Endodermal cell (in vitro differentiated cells): ENCODE results near the gene TSPO2. TPM values are rescaled to one million over a fixed set of nuclear protein-coding genes. Genes with fewer than 3 reads are reported as not detected.

ENCODE experiments used
- DNase-seq: peaks from one replicate; pipeline ENCODE4 v3.0.0-alpha.2; 2017
- H3K27ac ChIP-seq: 2 replicates; pipeline ENCODE4 v1.5.1; 2013; ENCODE audit warnings: mild to moderate bottlenecking, low read depth, low read length, moderate library complexity
- H3K27me3 ChIP-seq: 2 replicates; pipeline ENCODE4 v1.6.1; 2013; ENCODE audit warnings: mild to moderate bottlenecking, low read length, moderate library complexity; ENCODE audit not compliant: insufficient read depth, control insufficient read depth, poor library complexity, severe bottlenecking
- H3K36me3 ChIP-seq: 2 replicates; pipeline ENCODE4 v1.7.0; 2013; ENCODE audit warnings: mild to moderate bottlenecking, low read length, moderate library complexity; ENCODE audit not compliant: control insufficient read depth, insufficient read depth
- H3K4me1 ChIP-seq: one replicate; pipeline ENCODE4 v1.7.0; 2013; ENCODE audit warnings: low read length; ENCODE audit not compliant: control insufficient read depth, insufficient read depth
- H3K4me3 ChIP-seq: 2 replicates; pipeline ENCODE4 v1.5.1; 2013; ENCODE audit warnings: mild to moderate bottlenecking, low read length, moderate library complexity
- H3K9ac ChIP-seq: 2 replicates; pipeline ENCODE4 v1.6.1; 2013; ENCODE audit warnings: mild to moderate bottlenecking, low read length, moderate library complexity; ENCODE audit not compliant: poor library complexity, severe bottlenecking; ENCODE audit errors: extremely low read depth
- H3K9me3 ChIP-seq: 2 replicates; pipeline ENCODE4 v1.6.1; 2013; ENCODE audit warnings: mild to moderate bottlenecking, low read length, moderate library complexity; ENCODE audit not compliant: control insufficient read depth
- H3K27ac Mint-ChIP-seq: 2 replicates; pipeline ENCODE4 v1.8.0; 2020; ENCODE audit warnings: mixed read lengths
- H3K27me3 Mint-ChIP-seq: 2 replicates; pipeline ENCODE4 v1.8.0; 2021; ENCODE audit warnings: mild to moderate bottlenecking, mixed read lengths; ENCODE audit not compliant: insufficient read depth
- H3K36me3 Mint-ChIP-seq: 2 replicates; pipeline ENCODE4 v1.8.0; 2020; ENCODE audit warnings: low read depth, mixed read lengths
- H3K4me1 Mint-ChIP-seq: 2 replicates; pipeline ENCODE4 v1.8.0; 2020; ENCODE audit warnings: mixed read lengths
- H3K4me3 Mint-ChIP-seq: 2 replicates; pipeline ENCODE4 v1.8.0; 2020; ENCODE audit warnings: mild to moderate bottlenecking, moderate library complexity, mixed read lengths
- H3K9me3 Mint-ChIP-seq: 2 replicates; pipeline ENCODE4 v1.8.0; 2020; ENCODE audit warnings: mild to moderate bottlenecking, mixed read lengths
- CTCF ChIP-seq: fragments of 200-600 bp; sonication (generic); conservative IDR thresholded peaks from 2 replicates; pipeline ENCODE4 v1.5.0; 2021; ENCODE audit warnings: antibody characterized with exemption, mild to moderate bottlenecking
- WGBS, 2 experiments: methylation state at CpG; one replicate each; pipeline versions ENCODE4 v1.1.5 to v1.1.7; 2013; ENCODE audit warnings: missing lambda C conversion rate in 2 of 2, mixed read lengths in 1 of 2; ENCODE audit not compliant: insufficient coverage in 1 of 2, insufficient read length in 1 of 2; 5-methylcytosine and 5-hydroxymethylcytosine counted together
- total RNA-seq, 2 donors: library from RNA; stranded (reverse); fragmentation: NEBNext Ultra II Directional in 1 of 2; extraction: Animal tissue kit (Norgen Biotek cat#: 25700) in 1 of 2; gene quantifications; 2 replicates in 1 of 2; 3 replicates in 1 of 2; pipeline ENCODE4 v1.2.1, GENCODE V29; 2021

The TSPO2 gene
- total RNA-seq, 2 donors from 2014 or later = not detected

- no peak overlapping the region for H3K27ac Mint-ChIP-seq
- Histone ChIP-seq H3K36me3 (no peaks in the 10 kb centered on the region), H3K27me3 (no peaks in the 10 kb centered on the region), H3K4me3 (no peak overlapping the region), H3K9ac (no peak overlapping the region), H3K4me1 (no peaks in the 10 kb centered on the region), H3K9me3 (peaks cover 7% of the 10 kb centered on the region), H3K27ac (no peak overlapping the region)
- peak; percentile 52 for TF ChIP-seq CTCF
- H3K9me3 Mint-ChIP-seq = peaks cover 6% of the 10 kb centered on the region
- 82 to 85% methylated on average over 2 to 3 of the region's 3 CpGs for WGBS, 2 experiments
- peak; percentile 65 for DNase-seq
- no peak overlapping the region for H3K4me3 Mint-ChIP-seq
- H3K36me3 Mint-ChIP-seq = peaks cover 4% of the 10 kb centered on the region
- H3K27me3 Mint-ChIP-seq = no peaks in the 10 kb centered on the region
- peaks cover 3% of the 10 kb centered on the region for H3K4me1 Mint-ChIP-seq
These were observed 20.4 kb upstream of the TSPO2 start for GRCh38 chr6:41021832-41022231.

GRCh38 chr6:41022294-41022693 lies 20.0 kb upstream of the TSPO2 start:
- no peak overlapping the region for H3K9ac ChIP-seq
- H3K4me3 Mint-ChIP-seq = no peak overlapping the region
- H3K27ac ChIP-seq = no peak overlapping the region
- H3K36me3 ChIP-seq = no peaks in the 10 kb centered on the region
- peaks cover 4% of the 10 kb centered on the region for H3K36me3 Mint-ChIP-seq
- DNase-seq = no peak
- H3K4me1 ChIP-seq = no peaks in the 10 kb centered on the region
- H3K27me3 Mint-ChIP-seq = no peaks in the 10 kb centered on the region
- no peak overlapping the region for H3K27ac Mint-ChIP-seq
- peaks cover 7% of the 10 kb centered on the region for H3K9me3 ChIP-seq
- H3K27me3 ChIP-seq = no peaks in the 10 kb centered on the region
- peaks cover 8% of the 10 kb centered on the region for H3K4me1 Mint-ChIP-seq
- H3K9me3 Mint-ChIP-seq = peaks cover 6% of the 10 kb centered on the region
- no peak for TF ChIP-seq CTCF
- no peak overlapping the region for H3K4me3 ChIP-seq

GRCh38 chr6:41023114-41023513 lies 19.2 kb upstream of the TSPO2 start:
- H3K9me3 Mint-ChIP-seq = peaks cover 6% of the 10 kb centered on the region
- peaks cover 13% of the 10 kb centered on the region for H3K4me1 Mint-ChIP-seq
- H3K4me1 ChIP-seq = peaks cover under 1% of the 10 kb centered on the region
- no peak overlapping the region for H3K27ac ChIP-seq
- DNase-seq = peak; percentile 32
- no peak overlapping the region for H3K9ac ChIP-seq
- no peaks in the 10 kb centered on the region for H3K36me3 ChIP-seq
- no peak for TF ChIP-seq CTCF
- H3K27me3 Mint-ChIP-seq = no peaks in the 10 kb centered on the region
- H3K27ac Mint-ChIP-seq = no peak overlapping the region
- H3K27me3 ChIP-seq = no peaks in the 10 kb centered on the region
- H3K4me3 ChIP-seq = no peak overlapping the region
- peaks cover 7% of the 10 kb centered on the region for H3K9me3 ChIP-seq
- H3K36me3 Mint-ChIP-seq = peaks cover 4% of the 10 kb centered on the region
- H3K4me3 Mint-ChIP-seq = no peak overlapping the region
- 94 to 96% methylated on average over 3 of the region's 3 CpGs for WGBS, 2 experiments
